OCI-LY7 (cell line): ENCODE data around the gene RAB3IP.

Experiments used
- EZH2phosphoT487 ChIP-seq: fragments of 200-600 bp; sonication (generic); IDR thresholded peaks from 2 replicates; pipeline ENCODE4 v1.6.1; 2018; ENCODE audit warnings: low read depth, borderline replicate concordance, mild to moderate bottlenecking, mixed run types, antibody characterized with exemption, low read length, moderate library complexity, mixed read lengths
- TF ChIP-seq, protein P1 (sequence below): fragments of 200-600 bp; sonication (generic); conservative IDR thresholded peaks from 2 replicates; pipeline ENCODE4 v1.5.1; 2014; ENCODE audit warnings: mild to moderate bottlenecking, antibody characterized with exemption, low read length, moderate library complexity, mixed read lengths

DNA sequence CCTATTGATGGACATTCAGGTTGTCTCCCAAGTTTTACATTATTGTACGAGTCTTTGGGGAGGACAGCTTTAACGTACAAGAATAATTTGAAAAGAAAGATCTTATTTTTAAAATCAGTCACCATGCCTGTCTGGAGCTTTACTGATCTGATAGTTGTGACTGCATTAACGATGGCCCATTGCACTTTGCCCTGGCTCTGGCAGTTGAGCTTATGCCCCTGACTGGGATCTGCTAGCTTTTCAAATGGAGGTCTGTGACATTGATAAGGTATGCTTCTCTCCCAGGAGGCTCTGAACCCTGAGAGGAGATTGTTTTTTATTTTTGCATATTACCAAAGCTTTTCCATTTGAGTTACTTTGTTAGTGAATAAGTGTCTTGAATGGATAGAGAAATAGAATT is 17.9 kb upstream of the RAB3IP start:
- TF ChIP-seq, protein P1, sequence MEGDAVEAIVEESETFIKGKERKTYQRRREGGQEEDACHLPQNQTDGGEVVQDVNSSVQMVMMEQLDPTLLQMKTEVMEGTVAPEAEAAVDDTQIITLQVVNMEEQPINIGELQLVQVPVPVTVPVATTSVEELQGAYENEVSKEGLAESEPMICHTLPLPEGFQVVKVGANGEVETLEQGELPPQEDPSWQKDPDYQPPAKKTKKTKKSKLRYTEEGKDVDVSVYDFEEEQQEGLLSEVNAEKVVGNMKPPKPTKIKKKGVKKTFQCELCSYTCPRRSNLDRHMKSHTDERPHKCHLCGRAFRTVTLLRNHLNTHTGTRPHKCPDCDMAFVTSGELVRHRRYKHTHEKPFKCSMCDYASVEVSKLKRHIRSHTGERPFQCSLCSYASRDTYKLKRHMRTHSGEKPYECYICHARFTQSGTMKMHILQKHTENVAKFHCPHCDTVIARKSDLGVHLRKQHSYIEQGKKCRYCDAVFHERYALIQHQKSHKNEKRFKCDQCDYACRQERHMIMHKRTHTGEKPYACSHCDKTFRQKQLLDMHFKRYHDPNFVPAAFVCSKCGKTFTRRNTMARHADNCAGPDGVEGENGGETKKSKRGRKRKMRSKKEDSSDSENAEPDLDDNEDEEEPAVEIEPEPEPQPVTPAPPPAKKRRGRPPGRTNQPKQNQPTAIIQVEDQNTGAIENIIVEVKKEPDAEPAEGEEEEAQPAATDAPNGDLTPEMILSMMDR: no peak
- no peak for TF ChIP-seq EZH2phosphoT487
